ENCODE data around the gene TAGAP. TPM values are rescaled to one million over a fixed set of nuclear protein-coding genes. Genes with fewer than 3 reads are reported as not detected.

The TAGAP gene, protein sequence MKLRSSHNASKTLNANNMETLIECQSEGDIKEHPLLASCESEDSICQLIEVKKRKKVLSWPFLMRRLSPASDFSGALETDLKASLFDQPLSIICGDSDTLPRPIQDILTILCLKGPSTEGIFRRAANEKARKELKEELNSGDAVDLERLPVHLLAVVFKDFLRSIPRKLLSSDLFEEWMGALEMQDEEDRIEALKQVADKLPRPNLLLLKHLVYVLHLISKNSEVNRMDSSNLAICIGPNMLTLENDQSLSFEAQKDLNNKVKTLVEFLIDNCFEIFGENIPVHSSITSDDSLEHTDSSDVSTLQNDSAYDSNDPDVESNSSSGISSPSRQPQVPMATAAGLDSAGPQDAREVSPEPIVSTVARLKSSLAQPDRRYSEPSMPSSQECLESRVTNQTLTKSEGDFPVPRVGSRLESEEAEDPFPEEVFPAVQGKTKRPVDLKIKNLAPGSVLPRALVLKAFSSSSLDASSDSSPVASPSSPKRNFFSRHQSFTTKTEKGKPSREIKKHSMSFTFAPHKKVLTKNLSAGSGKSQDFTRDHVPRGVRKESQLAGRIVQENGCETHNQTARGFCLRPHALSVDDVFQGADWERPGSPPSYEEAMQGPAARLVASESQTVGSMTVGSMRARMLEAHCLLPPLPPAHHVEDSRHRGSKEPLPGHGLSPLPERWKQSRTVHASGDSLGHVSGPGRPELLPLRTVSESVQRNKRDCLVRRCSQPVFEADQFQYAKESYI
- total RNA-seq: 1 to 10 TPM; 5.1 to 5.8 TPM
- polyA plus RNA-seq: 1 to 10 TPM in 1 of 2 donors, under 1 TPM in 1; 0.23 to 2.5 TPM
- long read RNA-seq, donor 1, partial matches to known transcripts: 4 of 7 reads
- long read RNA-seq, donor 1, other reads (novel, unspliced or antisense): 1 of 7 reads
- long read RNA-seq, donor 2, partial matches to known transcripts: 2 of 6 reads
- long read RNA-seq, donor 2, other reads (novel, unspliced or antisense): 2 of 6 reads

DNA sequence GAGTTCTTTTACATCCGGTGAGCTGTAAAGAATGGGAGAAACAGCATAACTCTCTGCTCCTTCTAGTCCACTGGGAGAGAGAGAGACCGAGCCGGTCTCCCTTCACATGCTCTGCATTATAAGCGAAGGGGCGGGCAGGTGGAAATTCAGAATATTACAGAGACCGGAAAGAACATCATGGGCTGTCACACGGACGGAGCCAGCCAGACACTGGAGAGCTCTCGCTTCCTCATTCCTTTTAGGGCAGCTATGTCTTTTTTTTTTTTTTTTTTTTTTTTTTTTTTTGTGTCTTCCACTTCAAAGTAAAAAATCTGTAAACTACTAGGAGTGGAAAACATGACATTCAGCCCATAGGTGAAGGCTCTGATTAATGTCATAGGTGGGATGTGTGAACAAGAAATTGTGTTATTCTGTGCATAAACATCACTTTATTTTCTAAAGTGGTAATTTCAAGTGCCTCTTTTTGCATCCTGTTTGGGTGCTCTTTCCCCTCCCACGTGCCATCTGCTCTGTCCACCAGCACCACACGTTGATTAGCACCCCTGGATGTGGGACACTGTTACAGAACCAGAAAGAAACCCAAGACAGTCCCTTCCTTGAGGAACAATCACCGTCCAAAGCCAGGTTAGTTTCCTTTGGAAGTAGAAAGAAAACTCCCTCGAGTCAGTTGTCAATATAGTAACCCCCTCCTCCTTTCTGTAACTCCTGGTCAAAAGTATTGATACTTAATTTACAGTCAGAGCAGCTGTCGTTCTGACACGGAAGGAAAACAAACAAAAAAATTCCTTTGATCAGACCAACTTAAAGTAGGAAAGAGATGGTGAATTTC lies at the start of gene TAGAP:
TAGAP (minus strand) TSS at position 93 of the 829 bp plus-strand sequence. CDS start 845 bp downstream, outside the sequence.
- DNase-seq: peak in 1 of 2 donors; percentile 89
- no peak within 1 kb of the TSS for H3K27ac ChIP-seq (ENCODE audit: low read depth in 1 of 2, low read length in 2 of 2)
- intact Hi-C loops (cut with DNase I): loop anchor here in 1 of 2 donors (5.0 to 10.0 kb wide), 2 partner anchors 57 to 90 kb away; no protein-coding TSS in a partner anchor
- WGBS, 2 donors: 27 to 33% methylated on average over 15 of the region's 15 CpGs
- H3K36me3 ChIP-seq (ENCODE audit: control insufficient read depth in 1 of 2, insufficient read depth in 2 of 2, low read length in 1 of 2): no peaks in the 10 kb centered on the region
- no peaks in the 10 kb centered on the region for H3K27me3 ChIP-seq (ENCODE audit: control insufficient read depth in 1 of 2, insufficient read depth in 2 of 2, low read length in 1 of 2)
- no peaks in the 10 kb centered on the region for H3K9me3 ChIP-seq (ENCODE audit: control insufficient read depth, low read length)
- peak; percentile 76 for ATAC-seq (ENCODE audit: low FRiP score)
- no peak within 1 kb of the TSS for H3K4me3 ChIP-seq (ENCODE audit: low read length in 2 of 2)
- no peaks in the 10 kb centered on the region for H3K4me1 ChIP-seq (ENCODE audit: control insufficient read depth in 1 of 2, insufficient read depth in 2 of 2, low read length in 2 of 2)

DNA sequence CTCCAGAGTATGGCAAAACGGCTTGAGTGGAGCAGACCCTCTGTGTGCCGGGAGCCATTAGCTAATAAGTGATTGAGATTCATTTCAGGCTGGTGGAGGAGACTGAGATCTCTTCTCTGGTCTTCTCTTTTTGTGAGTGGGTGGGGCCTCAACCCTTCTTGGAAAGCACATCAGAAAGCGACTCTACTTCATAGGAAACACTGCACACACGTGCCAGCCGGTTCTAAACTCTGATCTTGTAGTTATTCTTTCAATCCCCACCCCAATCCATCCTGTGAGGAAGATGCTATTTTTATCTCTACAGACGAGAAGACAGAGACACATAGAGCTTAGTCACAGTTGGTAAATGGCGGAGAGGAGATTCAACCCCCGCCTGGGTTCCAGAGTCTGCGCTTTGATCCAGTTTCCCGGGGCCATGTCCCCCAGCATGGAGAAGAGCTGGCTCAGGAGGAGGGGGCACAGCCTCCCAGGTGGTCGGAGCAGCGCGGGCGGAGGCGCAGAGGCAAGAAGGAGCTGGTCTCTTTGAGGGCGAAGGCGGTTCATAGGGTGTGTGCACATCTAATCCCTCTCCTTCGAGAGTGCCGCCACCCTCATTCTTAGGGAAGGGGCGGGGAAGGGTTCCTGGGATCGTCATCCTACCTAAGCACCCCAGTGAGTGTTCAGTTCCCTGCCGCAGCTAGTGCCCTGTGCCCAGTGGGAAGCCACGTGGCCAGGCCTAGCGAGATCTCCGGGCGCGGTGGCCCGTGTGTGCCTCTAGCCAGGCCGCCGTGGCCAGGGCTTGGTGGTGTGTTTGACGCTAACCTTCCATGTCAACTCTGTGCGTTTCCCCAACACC lies 49.0 kb upstream of the TAGAP start:
- 85 to 88% methylated on average over 31 to 32 of the region's 32 CpGs for WGBS, 2 donors
- no peak overlapping the region for H3K27ac ChIP-seq (ENCODE audit: low read depth in 1 of 2, low read length in 2 of 2)
- no peaks in the 10 kb centered on the region for H3K9me3 ChIP-seq (ENCODE audit: control insufficient read depth, low read length)
- H3K4me3 ChIP-seq (ENCODE audit: low read length in 2 of 2): no peak overlapping the region
- ATAC-seq (ENCODE audit: low FRiP score) (peak; percentile 50), DNase-seq (no peak)
- H3K36me3 ChIP-seq (ENCODE audit: control insufficient read depth in 1 of 2, insufficient read depth in 2 of 2, low read length in 1 of 2): no peaks in the 10 kb centered on the region
- no peaks in the 10 kb centered on the region for H3K4me1 ChIP-seq (ENCODE audit: control insufficient read depth in 1 of 2, insufficient read depth in 2 of 2, low read length in 2 of 2)
- no peaks in the 10 kb centered on the region for H3K27me3 ChIP-seq (ENCODE audit: control insufficient read depth in 1 of 2, insufficient read depth in 2 of 2, low read length in 1 of 2)
- intact Hi-C loops (cut with DNase I): no loop called here

DNA sequence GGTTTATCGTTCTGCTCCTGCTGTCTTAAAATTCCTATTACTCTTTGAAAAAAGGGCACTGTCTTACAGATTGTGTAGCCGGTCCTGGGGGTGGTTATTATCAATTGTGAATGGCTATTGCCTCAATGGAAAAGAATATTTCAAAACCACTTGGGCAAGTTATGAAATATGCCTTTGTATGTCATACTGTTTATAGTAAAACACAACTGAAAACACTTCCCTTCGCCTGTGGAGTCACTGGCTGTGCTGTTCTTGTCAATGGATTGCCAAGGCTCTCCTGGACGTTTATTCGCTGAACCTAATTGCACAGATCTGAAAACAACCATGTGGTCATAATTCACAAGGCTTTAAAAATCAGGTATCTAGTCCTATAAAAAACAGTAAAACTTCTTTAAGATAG lies 47.8 kb upstream of the TAGAP start:
- Histone ChIP-seq H3K27ac (ENCODE audit: low read depth in 1 of 2, low read length in 2 of 2) (no peak overlapping the region), H3K9me3 (ENCODE audit: control insufficient read depth, low read length) (no peaks in the 10 kb centered on the region), H3K27me3 (ENCODE audit: control insufficient read depth in 1 of 2, insufficient read depth in 2 of 2, low read length in 1 of 2) (no peaks in the 10 kb centered on the region), H3K36me3 (ENCODE audit: control insufficient read depth in 1 of 2, insufficient read depth in 2 of 2, low read length in 1 of 2) (no peaks in the 10 kb centered on the region), H3K4me1 (ENCODE audit: control insufficient read depth in 1 of 2, insufficient read depth in 2 of 2, low read length in 2 of 2) (no peaks in the 10 kb centered on the region), H3K4me3 (ENCODE audit: low read length in 2 of 2) (no peak overlapping the region)
- intact Hi-C loops (cut with DNase I): no loop called here
- DNase-seq: no peak
- no peak for ATAC-seq (ENCODE audit: low FRiP score)
- WGBS, 2 donors: 86 to 88% methylated on average over 5 of the region's 5 CpGs

DNA sequence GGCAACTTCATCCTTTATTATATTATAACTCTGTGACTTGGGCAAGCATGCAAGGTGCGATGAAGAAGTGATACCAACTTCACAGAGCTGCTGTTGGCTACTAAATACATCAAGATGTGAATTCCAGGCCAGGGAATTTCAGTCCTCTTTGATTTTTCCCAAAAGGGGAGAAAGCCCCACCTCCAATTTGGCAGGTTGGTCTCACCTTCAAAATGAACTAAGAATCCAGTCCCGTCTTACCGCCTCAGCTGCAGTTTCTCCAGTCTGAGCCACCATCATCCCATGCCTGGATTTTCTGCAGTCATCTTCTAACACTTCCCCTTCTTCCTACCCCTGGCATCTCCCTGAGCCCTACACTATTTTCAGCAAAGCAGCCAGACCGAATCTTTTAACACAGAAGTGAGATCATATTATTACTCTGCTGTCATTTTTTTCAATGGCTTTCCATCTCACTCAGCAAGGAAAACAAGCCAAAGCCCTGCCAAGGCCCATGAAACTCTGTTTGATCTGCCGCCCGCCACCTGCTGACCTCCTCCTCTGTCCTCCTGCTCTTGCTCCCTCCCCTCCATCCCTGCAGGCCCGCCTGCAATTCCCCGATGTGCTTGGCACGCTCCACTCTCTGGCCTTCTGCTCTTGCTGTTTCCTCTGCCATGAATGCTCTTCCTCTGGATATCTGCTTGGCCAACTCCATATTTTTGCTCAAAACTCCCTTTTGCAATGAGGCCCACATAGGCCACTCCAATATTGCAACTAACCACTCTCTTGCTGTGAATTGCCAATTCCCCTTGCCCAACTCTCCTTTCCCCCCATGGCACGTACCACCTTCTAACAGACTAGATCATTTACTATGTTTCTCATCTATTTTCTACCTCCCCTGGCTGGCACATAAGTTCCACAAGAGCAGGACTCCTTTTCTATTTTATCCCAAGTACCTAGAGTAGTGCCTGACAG lies 46.0 kb upstream of the TAGAP start:
- H3K36me3 ChIP-seq (ENCODE audit: control insufficient read depth in 1 of 2, insufficient read depth in 2 of 2, low read length in 1 of 2): no peaks in the 10 kb centered on the region
- no peak overlapping the region for H3K4me3 ChIP-seq (ENCODE audit: low read length in 2 of 2)
- H3K4me1 ChIP-seq (ENCODE audit: control insufficient read depth in 1 of 2, insufficient read depth in 2 of 2, low read length in 2 of 2): no peaks in the 10 kb centered on the region
- intact Hi-C loops (cut with DNase I): no loop called here
- no peaks in the 10 kb centered on the region for H3K9me3 ChIP-seq (ENCODE audit: control insufficient read depth, low read length)
- ATAC-seq (ENCODE audit: low FRiP score) (no peak), DNase-seq (no peak)
- no peaks in the 10 kb centered on the region for H3K27me3 ChIP-seq (ENCODE audit: control insufficient read depth in 1 of 2, insufficient read depth in 2 of 2, low read length in 1 of 2)
- 65 to 69% methylated on average over 10 of the region's 10 CpGs for WGBS, 2 donors
- H3K27ac ChIP-seq (ENCODE audit: low read depth in 1 of 2, low read length in 2 of 2): no peak overlapping the region

DNA sequence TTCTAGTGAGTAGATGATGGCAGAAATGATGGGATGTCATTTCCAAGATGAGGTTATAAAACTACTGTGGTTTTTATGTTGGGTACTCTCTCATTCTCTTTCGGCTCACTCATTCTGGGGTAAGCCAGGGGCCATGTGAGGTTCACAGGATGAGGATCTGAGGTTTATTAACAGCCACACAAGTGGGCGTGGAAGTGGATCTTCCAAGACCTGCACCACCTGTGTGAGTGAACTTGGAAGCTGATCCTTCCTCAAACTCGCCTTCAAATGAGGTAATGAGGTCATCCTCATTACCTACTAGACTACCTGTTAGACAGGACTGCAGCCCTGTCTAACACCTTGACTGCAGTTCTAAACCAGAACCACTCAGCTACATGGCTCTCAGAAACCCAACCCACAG lies 45.1 kb upstream of the TAGAP start:
- no peaks in the 10 kb centered on the region for H3K9me3 ChIP-seq (ENCODE audit: control insufficient read depth, low read length)
- no peak overlapping the region for H3K4me3 ChIP-seq (ENCODE audit: low read length in 2 of 2)
- no peaks in the 10 kb centered on the region for H3K36me3 ChIP-seq (ENCODE audit: control insufficient read depth in 1 of 2, insufficient read depth in 2 of 2, low read length in 1 of 2)
- H3K27ac ChIP-seq (ENCODE audit: low read depth in 1 of 2, low read length in 2 of 2): no peak overlapping the region
- no peaks in the 10 kb centered on the region for H3K4me1 ChIP-seq (ENCODE audit: control insufficient read depth in 1 of 2, insufficient read depth in 2 of 2, low read length in 2 of 2)
- no peak for DNase-seq
- ATAC-seq (ENCODE audit: low FRiP score): no peak
- WGBS, 2 donors: 90 to 92% methylated on average over 3 of the region's 3 CpGs
- intact Hi-C loops (cut with DNase I): no loop called here
- H3K27me3 ChIP-seq (ENCODE audit: control insufficient read depth in 1 of 2, insufficient read depth in 2 of 2, low read length in 1 of 2): no peaks in the 10 kb centered on the region

DNA sequence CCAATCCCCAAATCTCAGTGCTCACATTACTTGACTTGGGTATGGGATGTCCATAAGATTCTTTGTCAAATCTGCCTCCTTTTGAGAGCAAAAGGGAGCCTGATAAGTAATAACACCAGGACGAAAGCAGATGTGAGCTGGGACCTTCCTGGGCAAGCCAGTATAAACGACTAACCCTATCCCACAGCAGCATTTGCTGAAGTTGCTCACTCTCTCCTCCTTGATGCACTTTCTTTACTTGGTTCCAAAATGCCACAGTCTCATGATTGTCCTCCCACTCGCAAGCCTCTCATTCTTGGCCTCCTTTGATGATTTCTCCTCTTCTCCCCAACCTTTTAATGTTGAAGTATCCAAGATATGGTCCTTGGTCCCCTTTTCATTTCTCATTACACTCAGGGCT lies 44.7 kb upstream of the TAGAP start:
- H3K36me3 ChIP-seq (ENCODE audit: control insufficient read depth in 1 of 2, insufficient read depth in 2 of 2, low read length in 1 of 2): no peaks in the 10 kb centered on the region
- no peak overlapping the region for H3K4me3 ChIP-seq (ENCODE audit: low read length in 2 of 2)
- H3K4me1 ChIP-seq (ENCODE audit: control insufficient read depth in 1 of 2, insufficient read depth in 2 of 2, low read length in 2 of 2): no peaks in the 10 kb centered on the region
- H3K27ac ChIP-seq (ENCODE audit: low read depth in 1 of 2, low read length in 2 of 2): no peak overlapping the region
- no peak for ATAC-seq (ENCODE audit: low FRiP score)
- 88 to 92% methylated on average over 3 of the region's 3 CpGs for WGBS, 2 donors
- intact Hi-C loops (cut with DNase I): no loop called here
- H3K27me3 ChIP-seq (ENCODE audit: control insufficient read depth in 1 of 2, insufficient read depth in 2 of 2, low read length in 1 of 2): no peaks in the 10 kb centered on the region
- no peak for DNase-seq
- H3K9me3 ChIP-seq (ENCODE audit: control insufficient read depth, low read length): no peaks in the 10 kb centered on the region

DNA sequence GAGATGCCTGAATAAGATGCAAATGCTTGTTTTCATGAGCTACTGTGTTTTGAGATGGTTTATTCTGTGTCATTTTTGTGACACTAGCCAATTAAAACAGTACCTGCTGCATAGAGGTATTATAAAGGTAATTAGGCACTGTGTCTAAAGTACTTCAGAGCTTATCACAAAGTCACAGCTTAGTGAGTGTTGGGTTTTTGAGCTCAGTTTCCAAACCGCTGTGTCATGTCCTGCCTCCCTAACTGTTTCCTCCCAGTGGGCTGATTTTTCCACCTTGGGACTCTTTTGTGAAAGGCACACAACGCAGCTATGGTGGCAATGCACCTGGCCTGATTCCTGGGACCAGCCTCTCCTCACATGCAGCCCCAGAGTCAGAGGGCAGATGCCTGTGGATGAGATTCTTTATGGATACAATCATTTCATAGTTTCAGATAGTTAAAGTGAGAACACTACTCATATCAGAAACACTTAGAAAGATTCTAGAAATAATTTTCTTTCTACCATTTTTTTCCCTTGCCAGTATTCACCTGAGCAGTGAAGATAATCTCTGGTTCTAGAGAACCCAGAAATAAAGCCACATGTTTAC lies 41.3 kb upstream of the TAGAP start:
- Histone ChIP-seq H3K36me3 (ENCODE audit: control insufficient read depth in 1 of 2, insufficient read depth in 2 of 2, low read length in 1 of 2) (no peaks in the 10 kb centered on the region), H3K27me3 (ENCODE audit: control insufficient read depth in 1 of 2, insufficient read depth in 2 of 2, low read length in 1 of 2) (no peaks in the 10 kb centered on the region), H3K27ac (ENCODE audit: low read depth in 1 of 2, low read length in 2 of 2) (no peak overlapping the region), H3K4me3 (ENCODE audit: low read length in 2 of 2) (no peak overlapping the region), H3K4me1 (ENCODE audit: control insufficient read depth in 1 of 2, insufficient read depth in 2 of 2, low read length in 2 of 2) (no peaks in the 10 kb centered on the region), H3K9me3 (ENCODE audit: control insufficient read depth, low read length) (no peaks in the 10 kb centered on the region)
- ATAC-seq (ENCODE audit: low FRiP score): no peak
- intact Hi-C loops (cut with DNase I): no loop called here
- 77 to 86% methylated on average over 2 of the region's 2 CpGs for WGBS, 2 donors
- no peak for DNase-seq

Data from aorta (tissue), 5 donors.